Astrocyte (in vitro differentiated cells and primary cell): ENCODE results near the gene ANKS3.

Experiments
- CTCF ChIP-seq: IDR thresholded peaks from 2 replicates; pipeline ENCODE4 v1.5.1; 2011; ENCODE audit warnings: low read depth, mild to moderate bottlenecking, inconsistent platforms, low read length, moderate library complexity; ENCODE audit not compliant: insufficient read depth
- EZH2 ChIP-seq: IDR thresholded peaks from 2 replicates; pipeline ENCODE4 v1.6.1; 2012; ENCODE audit warnings: mild to moderate bottlenecking, low read length, inconsistent platforms; ENCODE audit not compliant: insufficient read depth

- no peak for TF ChIP-seq CTCF
- TF ChIP-seq EZH2 = no peak
Observed at GRCh38 chr16:4674926-4675530, 59.0 kb downstream of the ANKS3 start.
